GM12878 (cell line): Measurements from ENCODE around the gene EIF1AD. TPM values are rescaled to one million over a fixed set of nuclear protein-coding genes. Genes with fewer than 3 reads are reported as not detected.

Experiments
- CTCF ChIP-seq, 3 experiments: IDR thresholded peaks in 2 of 3; conservative IDR thresholded peaks in 1 of 3; 2 replicates each; pipeline ENCODE4 v1.5.1; 2011; ENCODE audit warnings: low read depth in 3 of 3, low read length in 3 of 3, mild to moderate bottlenecking in 3 of 3, control low read depth in 2 of 3, moderate library complexity in 2 of 3, inconsistent platforms in 1 of 3, mixed read lengths in 1 of 3; ENCODE audit not compliant: control insufficient read depth in 2 of 3, insufficient read depth in 1 of 3; ENCODE audit errors: extremely low read depth in 1 of 3
- ELK1 ChIP-seq: IDR thresholded peaks from 2 replicates; pipeline ENCODE4 v1.6.1; 2012; ENCODE audit warnings: low read depth, low read length, improper control_type of control experiment
- EP300 ChIP-seq, 2 experiments: fragments of 150-350 bp in 1 of 2; IDR thresholded peaks; 2 replicates each; pipeline ENCODE4 v1.6.1; 2011 to 2012; ENCODE audit warnings: low read depth in 2 of 2, low read length in 2 of 2, borderline replicate concordance in 1 of 2, improper control_type of control experiment in 1 of 2, inconsistent platforms in 1 of 2; ENCODE audit not compliant: control insufficient read depth in 1 of 2
- ESRRA ChIP-seq: IDR thresholded peaks from 2 replicates; pipeline ENCODE4 v1.6.1; 2012; ENCODE audit warnings: mild to moderate bottlenecking, low read length, improper control_type of control experiment
- HDGF ChIP-seq: fragments of 450-650 bp; IDR thresholded peaks from 2 replicates; pipeline ENCODE4 v1.6.1; 2016; ENCODE audit warnings: antibody characterized with exemption
- IKZF2 ChIP-seq, 2 experiments: fragments of 450-650 bp; IDR thresholded peaks; 2 replicates each; pipeline ENCODE4 v1.6.1; 2017; ENCODE audit warnings: mild to moderate bottlenecking in 2 of 2, moderate library complexity in 2 of 2
- IRF4 ChIP-seq: IDR thresholded peaks from 2 replicates; pipeline ENCODE4 v1.6.1; 2011; ENCODE audit warnings: low read depth, low read length
- MLLT1 ChIP-seq: fragments of 450-650 bp; IDR thresholded peaks from 2 replicates; pipeline ENCODE4 v1.6.1; 2016; ENCODE audit warnings: mild to moderate bottlenecking
- MTA2 ChIP-seq: fragments of 450-650 bp; IDR thresholded peaks from 2 replicates; pipeline ENCODE4 v1.6.1; 2016; ENCODE audit warnings: low read depth, mild to moderate bottlenecking, moderate library complexity
- NR2C1 ChIP-seq: fragments of 450-650 bp; IDR thresholded peaks from 2 replicates; pipeline ENCODE4 v1.6.1; 2017; ENCODE audit warnings: antibody characterized with exemption, mild to moderate bottlenecking, moderate library complexity
- POLR2AphosphoS5 ChIP-seq: IDR thresholded peaks from 2 replicates; pipeline ENCODE4 v1.6.1; 2011; ENCODE audit warnings: mild to moderate bottlenecking, low read length, inconsistent platforms
- SREBF2 ChIP-seq: IDR thresholded peaks from 2 replicates; pipeline ENCODE4 v1.6.1; 2012; ENCODE audit warnings: mild to moderate bottlenecking, low read length
- SUZ12 ChIP-seq: fragments of 200-600 bp; sonication (generic); IDR thresholded peaks from one replicate; pipeline ENCODE4 v1.6.1; 2018; ENCODE audit warnings: antibody characterized with exemption, mild to moderate bottlenecking; ENCODE audit not compliant: unreplicated experiment
- YBX1 ChIP-seq: fragments of 450-650 bp; IDR thresholded peaks from 2 replicates; pipeline ENCODE4 v1.6.1; 2016; ENCODE audit warnings: antibody characterized with exemption
- ZNF207 ChIP-seq: fragments of 450-650 bp; IDR thresholded peaks from 2 replicates; pipeline ENCODE4 v1.6.1; 2014; ENCODE audit warnings: antibody characterized with exemption, mild to moderate bottlenecking, borderline replicate concordance
- polyA plus RNA-seq, 11 experiments: library from polyadenylated mRNA; depleted of rRNA in 4 of 11; unstranded in 6 of 11; stranded (reverse) in 5 of 11; fragments of >200 nt; fragmentation: Nextera tagmentation in 4 of 11; fragmentation: Illumina TruSeq in 1 of 11; extraction: Ambion mirVana in 4 of 11; extraction: Trizol in 1 of 11; gene quantifications; 1 replicate in 1 of 11; 2 replicates in 10 of 11; pipeline versions ENCODE4 v1.2.1 to v1.2.3, GENCODE V29; 2011 to 2016; ENCODE audit warnings: inconsistent platforms in 2 of 11, missing spikeins in 2 of 11, low read depth in 1 of 11
- total RNA-seq, 4 experiments: library from RNA; depleted of rRNA in 3 of 4; stranded (reverse); fragments of >200 nt in 3 of 4; fragmentation: Illumina TruSeq in 1 of 4; extraction: Trizol in 1 of 4; gene quantifications; 2 replicates each; pipeline versions ENCODE4 v1.2.1 to v1.2.3, GENCODE V29; 2013 to 2021
- TF ChIP-seq, protein P1 (sequence below): IDR thresholded peaks from 2 replicates; pipeline ENCODE4 v1.6.1; 2011; ENCODE audit warnings: borderline replicate concordance, low read depth, mild to moderate bottlenecking, moderate library complexity, low read length; ENCODE audit not compliant: insufficient read depth, poor library complexity, severe bottlenecking
- TF ChIP-seq, protein P2 (sequence below): fragments of 150-350 bp; IDR thresholded peaks from 2 replicates; pipeline ENCODE4 v1.6.1; 2014; ENCODE audit warnings: mild to moderate bottlenecking, low read depth, low read length
- TF ChIP-seq, protein P3 (sequence below): IDR thresholded peaks from 2 replicates; pipeline ENCODE4 v1.6.1; 2012; ENCODE audit warnings: low read length, inconsistent platforms

Gene EIF1AD
- total and polyA plus RNA-seq, 10 of the 15 experiments (the other 5 are each of a cell fraction or from before 2014, with no cell fraction given) = 31.6 to 56.8 (median 39.5) TPM

GRCh38 chr11:66001942-66002647, at the start of gene EIF1AD, which contains the start of gene BANF1 (continued):
- TF ChIP-seq, protein P1, sequence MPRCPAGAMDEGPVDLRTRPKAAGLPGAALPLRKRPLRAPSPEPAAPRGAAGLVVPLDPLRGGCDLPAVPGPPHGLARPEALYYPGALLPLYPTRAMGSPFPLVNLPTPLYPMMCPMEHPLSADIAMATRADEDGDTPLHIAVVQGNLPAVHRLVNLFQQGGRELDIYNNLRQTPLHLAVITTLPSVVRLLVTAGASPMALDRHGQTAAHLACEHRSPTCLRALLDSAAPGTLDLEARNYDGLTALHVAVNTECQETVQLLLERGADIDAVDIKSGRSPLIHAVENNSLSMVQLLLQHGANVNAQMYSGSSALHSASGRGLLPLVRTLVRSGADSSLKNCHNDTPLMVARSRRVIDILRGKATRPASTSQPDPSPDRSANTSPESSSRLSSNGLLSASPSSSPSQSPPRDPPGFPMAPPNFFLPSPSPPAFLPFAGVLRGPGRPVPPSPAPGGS = no peak
- no peak for TF ChIP-seq SUZ12
- TF ChIP-seq IRF4 = peak; percentile 67
- peak; percentile 56 to 71 for TF ChIP-seq IKZF2 (IDR thresholded peaks at IDR 0.05)
- TF ChIP-seq, protein P2, sequence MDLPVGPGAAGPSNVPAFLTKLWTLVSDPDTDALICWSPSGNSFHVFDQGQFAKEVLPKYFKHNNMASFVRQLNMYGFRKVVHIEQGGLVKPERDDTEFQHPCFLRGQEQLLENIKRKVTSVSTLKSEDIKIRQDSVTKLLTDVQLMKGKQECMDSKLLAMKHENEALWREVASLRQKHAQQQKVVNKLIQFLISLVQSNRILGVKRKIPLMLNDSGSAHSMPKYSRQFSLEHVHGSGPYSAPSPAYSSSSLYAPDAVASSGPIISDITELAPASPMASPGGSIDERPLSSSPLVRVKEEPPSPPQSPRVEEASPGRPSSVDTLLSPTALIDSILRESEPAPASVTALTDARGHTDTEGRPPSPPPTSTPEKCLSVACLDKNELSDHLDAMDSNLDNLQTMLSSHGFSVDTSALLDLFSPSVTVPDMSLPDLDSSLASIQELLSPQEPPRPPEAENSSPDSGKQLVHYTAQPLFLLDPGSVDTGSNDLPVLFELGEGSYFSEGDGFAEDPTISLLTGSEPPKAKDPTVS = peak; percentile 72; the same call in 1 of the 2 replicates
- TF ChIP-seq POLR2AphosphoS5 = peak; percentile 96
- no peak for TF ChIP-seq CTCF (IDR thresholded peaks at IDR 0.05 in 2 of 3, conservative IDR thresholded peaks at IDR 0.05 in 1 of 3; ENCODE audit: control insufficient read depth in 2 of 3, extremely low read depth in 1 of 3, insufficient read depth in 1 of 3, low read depth in 3 of 3, low read length in 3 of 3)
- TF ChIP-seq YBX1 = no peak
- TF ChIP-seq SREBF2 = peak; percentile 67
- TF ChIP-seq ELK1 = peak; percentile 97
- TF ChIP-seq, protein P3, sequence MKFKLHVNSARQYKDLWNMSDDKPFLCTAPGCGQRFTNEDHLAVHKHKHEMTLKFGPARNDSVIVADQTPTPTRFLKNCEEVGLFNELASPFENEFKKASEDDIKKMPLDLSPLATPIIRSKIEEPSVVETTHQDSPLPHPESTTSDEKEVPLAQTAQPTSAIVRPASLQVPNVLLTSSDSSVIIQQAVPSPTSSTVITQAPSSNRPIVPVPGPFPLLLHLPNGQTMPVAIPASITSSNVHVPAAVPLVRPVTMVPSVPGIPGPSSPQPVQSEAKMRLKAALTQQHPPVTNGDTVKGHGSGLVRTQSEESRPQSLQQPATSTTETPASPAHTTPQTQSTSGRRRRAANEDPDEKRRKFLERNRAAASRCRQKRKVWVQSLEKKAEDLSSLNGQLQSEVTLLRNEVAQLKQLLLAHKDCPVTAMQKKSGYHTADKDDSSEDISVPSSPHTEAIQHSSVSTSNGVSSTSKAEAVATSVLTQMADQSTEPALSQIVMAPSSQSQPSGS = no peak
- peak; percentile 95 for TF ChIP-seq MTA2
- TF ChIP-seq EP300 (IDR thresholded peaks at IDR 0.05; ENCODE audit: borderline replicate concordance in 1 of 2, control insufficient read depth in 1 of 2, low read depth in 2 of 2, low read length in 2 of 2) = no peak; a peak in 1 of 4 replicates
- peak; percentile 49; the same call in 1 of the 2 replicates for TF ChIP-seq ESRRA
- no peak; the same call in 1 of the 2 replicates for TF ChIP-seq HDGF
- TF ChIP-seq NR2C1 = peak; percentile 98
- peak; percentile 88 for TF ChIP-seq MLLT1
- peak; percentile 99 for TF ChIP-seq ZNF207
